ENCODE results near the gene GUCY1B1. TPM values are rescaled to one million over a fixed set of nuclear protein-coding genes. Genes with fewer than 3 reads are reported as not detected.
A peak's percentile ranks its signal among the peaks of the same experiment; 100 is the strongest.

GUCY1B1 gene
- polyA plus RNA-seq, 1 donor, result 13.5 TPM

- Histone ChIP-seq H3K27ac (ENCODE audit: low read length) (no peak overlapping the region), H3K9me3 (ENCODE audit: control insufficient read depth, low read depth, low read length) (no peaks in the 10 kb centered on the region), H3K36me3 (ENCODE audit: control insufficient read depth, insufficient read depth, low read length) (no peaks in the 10 kb centered on the region), H3K4me3 (ENCODE audit: low read length) (no peak overlapping the region), H3K4me1 (ENCODE audit: control insufficient read depth, insufficient read depth, low read length) (no peaks in the 10 kb centered on the region), H3K27me3 (ENCODE audit: control insufficient read depth, insufficient read depth, low read length) (no peaks in the 10 kb centered on the region)
- no CpG with 5 or more reads among the region's 1 CpG for WGBS (ENCODE audit: insufficient coverage, low lambda C conversion rate)
- DNase-seq, result no peak
Measured at GRCh38 chr4:155734951-155735350, 23.9 kb upstream of the GUCY1B1 start.

GRCh38 chr4:155735496-155735895 is 23.3 kb upstream of the GUCY1B1 start:
- Histone ChIP-seq H3K4me1 (ENCODE audit: control insufficient read depth, insufficient read depth, low read length) (no peaks in the 10 kb centered on the region), H3K27me3 (ENCODE audit: control insufficient read depth, insufficient read depth, low read length) (no peaks in the 10 kb centered on the region), H3K27ac (ENCODE audit: low read length) (no peak overlapping the region), H3K9me3 (ENCODE audit: control insufficient read depth, low read depth, low read length) (no peaks in the 10 kb centered on the region), H3K4me3 (ENCODE audit: low read length) (no peak overlapping the region), H3K36me3 (ENCODE audit: control insufficient read depth, insufficient read depth, low read length) (no peaks in the 10 kb centered on the region)
- DNase-seq, result no peak

- H3K27me3 ChIP-seq (ENCODE audit: control insufficient read depth, insufficient read depth, low read length), result no peaks in the 10 kb centered on the region
- no CpG with 5 or more reads among the region's 2 CpGs for WGBS (ENCODE audit: insufficient coverage, low lambda C conversion rate)
- no peaks in the 10 kb centered on the region for H3K36me3 ChIP-seq (ENCODE audit: control insufficient read depth, insufficient read depth, low read length)
- DNase-seq, result no peak
- H3K4me3 ChIP-seq (ENCODE audit: low read length), result no peak overlapping the region
- H3K9me3 ChIP-seq (ENCODE audit: control insufficient read depth, low read depth, low read length), result no peaks in the 10 kb centered on the region
- no peak overlapping the region for H3K27ac ChIP-seq (ENCODE audit: low read length)
- no peaks in the 10 kb centered on the region for H3K4me1 ChIP-seq (ENCODE audit: control insufficient read depth, insufficient read depth, low read length)
Measured at GRCh38 chr4:155738548-155738947, 20.3 kb upstream of the GUCY1B1 start.

- no CpG with 5 or more reads among the region's 1 CpG for WGBS (ENCODE audit: insufficient coverage, low lambda C conversion rate)
- H3K27me3 ChIP-seq (ENCODE audit: control insufficient read depth, insufficient read depth, low read length), result no peaks in the 10 kb centered on the region
- no peak overlapping the region for H3K27ac ChIP-seq (ENCODE audit: low read length)
- no peaks in the 10 kb centered on the region for H3K9me3 ChIP-seq (ENCODE audit: control insufficient read depth, low read depth, low read length)
- H3K4me3 ChIP-seq (ENCODE audit: low read length), result no peak overlapping the region
- no peaks in the 10 kb centered on the region for H3K36me3 ChIP-seq (ENCODE audit: control insufficient read depth, insufficient read depth, low read length)
- H3K4me1 ChIP-seq (ENCODE audit: control insufficient read depth, insufficient read depth, low read length), result no peaks in the 10 kb centered on the region
- no peak for DNase-seq
Measured at GRCh38 chr4:155741546-155741945, 17.3 kb upstream of the GUCY1B1 start.

GRCh38 chr4:155742310-155743015 is 16.4 kb upstream of the GUCY1B1 start:
- Histone ChIP-seq H3K4me1 (ENCODE audit: control insufficient read depth, insufficient read depth, low read length) (no peaks in the 10 kb centered on the region), H3K27ac (ENCODE audit: low read length) (no peak overlapping the region), H3K4me3 (ENCODE audit: low read length) (no peak overlapping the region), H3K9me3 (ENCODE audit: control insufficient read depth, low read depth, low read length) (no peaks in the 10 kb centered on the region), H3K27me3 (ENCODE audit: control insufficient read depth, insufficient read depth, low read length) (no peaks in the 10 kb centered on the region), H3K36me3 (ENCODE audit: control insufficient read depth, insufficient read depth, low read length) (no peaks in the 10 kb centered on the region)
- no CpG with 5 or more reads among the region's 3 CpGs for WGBS (ENCODE audit: insufficient coverage, low lambda C conversion rate)
- no peak for DNase-seq

- Histone ChIP-seq H3K9me3 (ENCODE audit: control insufficient read depth, low read depth, low read length) (no peaks in the 10 kb centered on the region), H3K4me3 (ENCODE audit: low read length) (no peak overlapping the region), H3K27me3 (ENCODE audit: control insufficient read depth, insufficient read depth, low read length) (no peaks in the 10 kb centered on the region), H3K36me3 (ENCODE audit: control insufficient read depth, insufficient read depth, low read length) (no peaks in the 10 kb centered on the region), H3K4me1 (ENCODE audit: control insufficient read depth, insufficient read depth, low read length) (no peaks in the 10 kb centered on the region), H3K27ac (ENCODE audit: low read length) (no peak overlapping the region)
- DNase-seq, result peak; percentile 43 to 55
- WGBS (ENCODE audit: insufficient coverage, low lambda C conversion rate), result 50% methylated on average over 1 of the region's 5 CpGs
Measured at GRCh38 chr4:155745984-155746383, 12.8 kb upstream of the GUCY1B1 start.

GRCh38 chr4:155748039-155748438 is 10.8 kb upstream of the GUCY1B1 start:
- WGBS (ENCODE audit: insufficient coverage, low lambda C conversion rate), result no CpG with 5 or more reads among the region's 2 CpGs
- H3K36me3 ChIP-seq (ENCODE audit: control insufficient read depth, insufficient read depth, low read length), result no peaks in the 10 kb centered on the region
- no peaks in the 10 kb centered on the region for H3K9me3 ChIP-seq (ENCODE audit: control insufficient read depth, low read depth, low read length)
- no peak overlapping the region for H3K27ac ChIP-seq (ENCODE audit: low read length)
- H3K27me3 ChIP-seq (ENCODE audit: control insufficient read depth, insufficient read depth, low read length), result no peaks in the 10 kb centered on the region
- no peaks in the 10 kb centered on the region for H3K4me1 ChIP-seq (ENCODE audit: control insufficient read depth, insufficient read depth, low read length)
- no peak overlapping the region for H3K4me3 ChIP-seq (ENCODE audit: low read length)
- no peak for DNase-seq

- H3K36me3 ChIP-seq (ENCODE audit: control insufficient read depth, insufficient read depth, low read length), result no peaks in the 10 kb centered on the region
- H3K4me1 ChIP-seq (ENCODE audit: control insufficient read depth, insufficient read depth, low read length), result no peaks in the 10 kb centered on the region
- no peak overlapping the region for H3K4me3 ChIP-seq (ENCODE audit: low read length)
- 78% methylated on average over 1 of the region's 5 CpGs for WGBS (ENCODE audit: insufficient coverage, low lambda C conversion rate)
- H3K27me3 ChIP-seq (ENCODE audit: control insufficient read depth, insufficient read depth, low read length), result no peaks in the 10 kb centered on the region
- no peak for DNase-seq
- no peak overlapping the region for H3K27ac ChIP-seq (ENCODE audit: low read length)
- no peaks in the 10 kb centered on the region for H3K9me3 ChIP-seq (ENCODE audit: control insufficient read depth, low read depth, low read length)
Measured at GRCh38 chr4:155749041-155749440, 9.8 kb upstream of the GUCY1B1 start.

- 78% methylated on average over 3 of the region's 5 CpGs for WGBS (ENCODE audit: insufficient coverage, low lambda C conversion rate)
- Histone ChIP-seq H3K9me3 (ENCODE audit: control insufficient read depth, low read depth, low read length) (no peaks in the 10 kb centered on the region), H3K36me3 (ENCODE audit: control insufficient read depth, insufficient read depth, low read length) (no peaks in the 10 kb centered on the region), H3K4me3 (ENCODE audit: low read length) (no peak overlapping the region), H3K4me1 (ENCODE audit: control insufficient read depth, insufficient read depth, low read length) (no peaks in the 10 kb centered on the region), H3K27ac (ENCODE audit: low read length) (no peak overlapping the region), H3K27me3 (ENCODE audit: control insufficient read depth, insufficient read depth, low read length) (no peaks in the 10 kb centered on the region)
- no peak for DNase-seq
Measured at GRCh38 chr4:155751569-155751968, 7.3 kb upstream of the GUCY1B1 start.

GRCh38 chr4:155757745-155758265 is 1.0 kb upstream of the GUCY1B1 start:
- Histone ChIP-seq H3K27me3 (ENCODE audit: control insufficient read depth, insufficient read depth, low read length) (peaks cover 25% of the 10 kb centered on the region), H3K27ac (ENCODE audit: low read length) (no peak overlapping the region), H3K4me1 (ENCODE audit: control insufficient read depth, insufficient read depth, low read length) (peaks cover 5% of the 10 kb centered on the region), H3K9me3 (ENCODE audit: control insufficient read depth, low read depth, low read length) (no peaks in the 10 kb centered on the region), H3K4me3 (ENCODE audit: low read length) (no peak overlapping the region), H3K36me3 (ENCODE audit: control insufficient read depth, insufficient read depth, low read length) (no peaks in the 10 kb centered on the region)
- 89% methylated on average over 1 of the region's 1 CpG for WGBS (ENCODE audit: insufficient coverage, low lambda C conversion rate)
- DNase-seq, result no peak

Measured in large intestine (tissue), 3 donors.